HG02840 (cell line): Measurements from ENCODE around the gene UPK1B.
"Not testable (repeated sequence)": the region's sequence is repeated elsewhere in the genome, so short reads cannot be mapped to it uniquely, and the experiment has no call there.

Experiments used
- ATAC-seq: cut with Tn5 transposase; IDR thresholded peaks from one replicate; pipeline ENCODE4 v1.9.1; 2021; ENCODE audit warnings: mild to moderate bottlenecking, moderate library complexity, moderate number of reproducible peaks; ENCODE audit not compliant: unreplicated experiment, low FRiP score

UPK1B gene

GRCh38 chr3:119173325-119173724 lies at the start of gene UPK1B:
UPK1B (plus strand) TSS chr3:119173598; CDS start chr3:119186742, 13,144 bp downstream.
- no peak for ATAC-seq

GRCh38 chr3:119125342-119125741 lies 48.1 kb upstream of the UPK1B start:
- ATAC-seq = no peak

GRCh38 chr3:119125742-119126504 lies 47.5 kb upstream of the UPK1B start:
- ATAC-seq = no peak

GRCh38 chr3:119130291-119130690 lies 43.1 kb upstream of the UPK1B start:
- not testable (repeated sequence) for ATAC-seq

- not testable (repeated sequence) for ATAC-seq
Measured at GRCh38 chr3:119132291-119132690, 41.1 kb upstream of the UPK1B start.

- not testable (repeated sequence) for ATAC-seq
Measured at GRCh38 chr3:119139360-119139759, 34.0 kb upstream of the UPK1B start.

- ATAC-seq = no peak
Measured at GRCh38 chr3:119140466-119140865, 32.9 kb upstream of the UPK1B start.

- ATAC-seq = no peak
Measured at GRCh38 chr3:119145128-119145499, 28.3 kb upstream of the UPK1B start.

GRCh38 chr3:119145500-119146167 lies 27.8 kb upstream of the UPK1B start, which contains the start of gene TEX55:
TEX55 (plus strand) TSS chr3:119146165; CDS start chr3:119146190, 25 bp downstream.
- no peak for ATAC-seq

- no peak for ATAC-seq
Measured at GRCh38 chr3:119146578-119147375, 26.6 kb upstream of the UPK1B start.

GRCh38 chr3:119147494-119147893 lies 25.9 kb upstream of the UPK1B start:
- ATAC-seq = no peak

GRCh38 chr3:119148493-119149180 lies 24.8 kb upstream of the UPK1B start:
- no peak for ATAC-seq

- no peak for ATAC-seq
Measured at GRCh38 chr3:119149484-119149883, 23.9 kb upstream of the UPK1B start.

- ATAC-seq = no peak
Measured at GRCh38 chr3:119156868-119157267, 16.5 kb upstream of the UPK1B start.

GRCh38 chr3:119157971-119158370 lies 15.4 kb upstream of the UPK1B start:
- no peak for ATAC-seq

GRCh38 chr3:119160361-119160760 lies 13.0 kb upstream of the UPK1B start:
- no peak for ATAC-seq

- ATAC-seq = no peak
Measured at GRCh38 chr3:119160815-119161214, 12.6 kb upstream of the UPK1B start.

- no peak for ATAC-seq
Measured at GRCh38 chr3:119161240-119161639, 12.2 kb upstream of the UPK1B start.

GRCh38 chr3:119164745-119165144 lies 8.7 kb upstream of the UPK1B start:
- ATAC-seq = not testable (repeated sequence)

GRCh38 chr3:119170821-119171220 lies 2.6 kb upstream of the UPK1B start:
- no peak for ATAC-seq
